Stomach (tissue), 9 donors: ENCODE results near the gene POM121L12. TPM values are rescaled to one million over a fixed set of nuclear protein-coding genes. Genes with fewer than 3 reads are reported as not detected.

ENCODE experiments used
- DNase-seq, 2 donors: peaks; one replicate each; pipeline versions ENCODE4 v3.0.0 to v3.0.0-alpha.2; 2013 to 2019
- H3K27ac ChIP-seq, 5 donors: fragments of 200-600 bp in 4 of 5; sonication (generic) in 4 of 5; one replicate each; pipeline ENCODE4 v1.5.1; 2013 to 2019; ENCODE audit warnings: mild to moderate bottlenecking in 1 of 5, moderate library complexity in 1 of 5
- H3K27me3 ChIP-seq, 3 donors: fragments of 200-600 bp; sonication (generic); one replicate each; pipeline ENCODE4 v1.5.1; 2017 to 2019; ENCODE audit warnings: mixed run types in 1 of 3
- H3K36me3 ChIP-seq, 4 donors: fragments of 200-600 bp; sonication (generic); 1 replicate in 3 of 4; 2 replicates in 1 of 4; pipeline ENCODE4 v1.5.1; 2016 to 2019
- H3K4me1 ChIP-seq, 4 donors: fragments of 200-600 bp; sonication (generic); one replicate each; pipeline ENCODE4 v1.5.1; 2016 to 2019
- H3K4me3 ChIP-seq, 4 donors: fragments of 200-600 bp; sonication (generic) in 3 of 4; one replicate each; pipeline ENCODE4 v1.5.1; 2016 to 2019; ENCODE audit warnings: mild to moderate bottlenecking in 1 of 4
- H3K9me3 ChIP-seq, 4 donors: fragments of 200-600 bp; sonication (generic); one replicate each; pipeline ENCODE4 v1.5.1; 2016 to 2019
- EP300 ChIP-seq: sonication (generic); formaldehyde crosslinking; IDR thresholded peaks from one replicate; pipeline ENCODE4 v1.6.1; 2017; ENCODE audit warnings: antibody characterized with exemption
- POLR2A ChIP-seq, 4 donors: fragments of 450-650 bp; IDR thresholded peaks; one replicate each; pipeline ENCODE4 v1.6.1; 2016; ENCODE audit warnings: antibody characterized with exemption in 4 of 4, control low read depth in 2 of 4, mild to moderate bottlenecking in 1 of 4, moderate library complexity in 1 of 4
- POLR2AphosphoS5 ChIP-seq, 3 donors: sonication (generic); formaldehyde crosslinking; IDR thresholded peaks; one replicate each; pipeline ENCODE4 v1.6.1; 2016; ENCODE audit warnings: antibody characterized with exemption in 3 of 3
- WGBS, 5 donors: extraction: QIAGEN DNeasy Blood & Tissue Kit in 3 of 5; methylation state at CpG; one replicate each; pipeline versions ENCODE4 v1.1.5 to v1.1.7; 2013 to 2018; 5-methylcytosine and 5-hydroxymethylcytosine counted together
- intact Hi-C: fragments of 100-400 bp; cut with DNase I; formaldehyde crosslinking; loops from one replicate; pipeline ENCODE4 v1.15.1; 2023; ENCODE audit warnings: low total_unique reads
- polyA plus RNA-seq, 3 donors: library from polyadenylated mRNA; stranded (reverse); fragments of 200-250 nt; gene quantifications; one replicate each; pipeline ENCODE4 v1.2.3, GENCODE V29; 2013
- total RNA-seq, 5 donors: library from RNA; depleted of rRNA; stranded (reverse); fragments of >200 nt; gene quantifications; one replicate each; pipeline versions ENCODE4 v1.1.0 to v1.2.3, GENCODE V29; 2014 to 2016
- TF ChIP-seq, protein P1 (sequence below), 7 experiments: fragments of 450-650 bp in 4 of 7; fragments of 200-600 bp in 3 of 7; sonication (generic) in 3 of 7; IDR thresholded peaks; one replicate each; pipeline ENCODE4 v1.5.1; 2016 to 2019; ENCODE audit warnings: antibody characterized with exemption in 7 of 7, control low read depth in 2 of 7, mild to moderate bottlenecking in 1 of 7
- donor health status: healthy with polysubstance abuse.
- donor health status: Bipolar disorder and iron deficiency.
- donor health status: healthy.

The POM121L12 gene
- total and polyA plus RNA-seq, 8 donors, result not detected

DNA sequence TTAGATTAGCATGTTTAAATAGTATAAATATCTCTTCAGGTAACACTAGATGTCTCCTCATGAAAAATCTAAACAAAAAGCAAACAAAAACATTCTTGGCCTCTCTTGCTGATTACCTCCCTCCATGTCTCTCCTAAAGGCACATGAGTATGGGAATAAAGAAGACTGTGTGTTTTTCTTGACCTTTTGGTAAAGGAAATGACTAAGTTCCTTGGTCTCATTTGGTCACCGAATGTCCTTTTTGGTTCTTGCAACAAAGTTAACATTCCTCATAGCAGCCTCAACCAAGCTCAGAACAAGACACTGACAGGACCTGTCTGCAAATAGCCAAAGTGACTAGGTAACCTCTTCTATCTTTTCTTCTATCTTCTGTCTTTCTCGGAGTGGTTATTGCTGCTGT is 35.5 kb downstream of the POM121L12 start:
- Histone ChIP-seq H3K27ac (no peak overlapping the region), H3K9me3 (peaks cover 0 to 28% (median 3%) of the 10 kb centered on the region in 4 donors), H3K4me1 (no peaks in the 10 kb centered on the region), H3K36me3 (no peaks in the 10 kb centered on the region), H3K4me3 (no peak overlapping the region), H3K27me3 (no peaks in the 10 kb centered on the region)
- TF ChIP-seq EP300, result no peak
- TF ChIP-seq, protein P1, sequence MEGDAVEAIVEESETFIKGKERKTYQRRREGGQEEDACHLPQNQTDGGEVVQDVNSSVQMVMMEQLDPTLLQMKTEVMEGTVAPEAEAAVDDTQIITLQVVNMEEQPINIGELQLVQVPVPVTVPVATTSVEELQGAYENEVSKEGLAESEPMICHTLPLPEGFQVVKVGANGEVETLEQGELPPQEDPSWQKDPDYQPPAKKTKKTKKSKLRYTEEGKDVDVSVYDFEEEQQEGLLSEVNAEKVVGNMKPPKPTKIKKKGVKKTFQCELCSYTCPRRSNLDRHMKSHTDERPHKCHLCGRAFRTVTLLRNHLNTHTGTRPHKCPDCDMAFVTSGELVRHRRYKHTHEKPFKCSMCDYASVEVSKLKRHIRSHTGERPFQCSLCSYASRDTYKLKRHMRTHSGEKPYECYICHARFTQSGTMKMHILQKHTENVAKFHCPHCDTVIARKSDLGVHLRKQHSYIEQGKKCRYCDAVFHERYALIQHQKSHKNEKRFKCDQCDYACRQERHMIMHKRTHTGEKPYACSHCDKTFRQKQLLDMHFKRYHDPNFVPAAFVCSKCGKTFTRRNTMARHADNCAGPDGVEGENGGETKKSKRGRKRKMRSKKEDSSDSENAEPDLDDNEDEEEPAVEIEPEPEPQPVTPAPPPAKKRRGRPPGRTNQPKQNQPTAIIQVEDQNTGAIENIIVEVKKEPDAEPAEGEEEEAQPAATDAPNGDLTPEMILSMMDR (IDR thresholded peaks at IDR 0.05), result no peak
- no peak for TF ChIP-seq POLR2AphosphoS5 (IDR thresholded peaks at IDR 0.05)
- TF ChIP-seq POLR2A (IDR thresholded peaks at IDR 0.05), result no peak
- no peak for DNase-seq
- WGBS, 5 donors, result 64 to 81% (median 76%) methylated on average over 2 of the region's 2 CpGs
- intact Hi-C loops, result no loop called here
